Measurements from ENCODE around the gene ACOT13.
"Not testable (repeated sequence)": the region's sequence is repeated elsewhere in the genome, so short reads cannot be mapped to it uniquely, and the experiment has no call there.

The ACOT13 gene

GRCh38 chr6:24649691-24650090 lies 17.2 kb upstream of the ACOT13 start:
- H3K27ac ChIP-seq: no peak overlapping the region
- TF ChIP-seq CTCF (conservative IDR thresholded peaks at IDR 0.05): no peak
- no peak for TF ChIP-seq ZFX (IDR thresholded peaks at IDR 0.05)

- no peak for TF ChIP-seq CTCF (conservative IDR thresholded peaks at IDR 0.05)
- no peak for TF ChIP-seq ZFX (IDR thresholded peaks at IDR 0.05)
- no peak overlapping the region for H3K27ac ChIP-seq
Observed at GRCh38 chr6:24650365-24650764, 16.5 kb upstream of the ACOT13 start.

- TF ChIP-seq ZFX (IDR thresholded peaks at IDR 0.05) (no peak), CTCF (conservative IDR thresholded peaks at IDR 0.05) (no peak)
- no peak overlapping the region for H3K27ac ChIP-seq
Observed at GRCh38 chr6:24655215-24655614, 11.7 kb upstream of the ACOT13 start.

- TF ChIP-seq ZFX (IDR thresholded peaks at IDR 0.05) (no peak), CTCF (conservative IDR thresholded peaks at IDR 0.05) (no peak)
- no peak overlapping the region for H3K27ac ChIP-seq
Observed at GRCh38 chr6:24658573-24659560, 8.0 kb upstream of the ACOT13 start.

- H3K27ac ChIP-seq: no peak overlapping the region
- TF ChIP-seq ZFX (IDR thresholded peaks at IDR 0.05) (no peak), CTCF (conservative IDR thresholded peaks at IDR 0.05) (no peak)
Observed at GRCh38 chr6:24659561-24659960, 7.3 kb upstream of the ACOT13 start.

- no peak overlapping the region for H3K27ac ChIP-seq
- TF ChIP-seq ZFX (IDR thresholded peaks at IDR 0.05): no peak
- TF ChIP-seq CTCF (conservative IDR thresholded peaks at IDR 0.05): no peak
Observed at GRCh38 chr6:24660105-24660504, 6.8 kb upstream of the ACOT13 start.

- not testable (repeated sequence) for H3K27ac ChIP-seq
Observed at GRCh38 chr6:24661759-24662158, 5.1 kb upstream of the ACOT13 start.

- TF ChIP-seq ZFX (IDR thresholded peaks at IDR 0.05) (no peak), CTCF (conservative IDR thresholded peaks at IDR 0.05) (no peak)
- H3K27ac ChIP-seq: no peak overlapping the region
Observed at GRCh38 chr6:24662236-24662635, 4.6 kb upstream of the ACOT13 start.

Data from C4-2B (cell line).